ENCODE results near the gene P2RX5. TPM values are rescaled to one million over a fixed set of nuclear protein-coding genes. Genes with fewer than 3 reads are reported as not detected.

The P2RX5 gene
- total and polyA plus RNA-seq, 2 experiments from 2014 or later = 0.09 to 0.46 TPM

DNA sequence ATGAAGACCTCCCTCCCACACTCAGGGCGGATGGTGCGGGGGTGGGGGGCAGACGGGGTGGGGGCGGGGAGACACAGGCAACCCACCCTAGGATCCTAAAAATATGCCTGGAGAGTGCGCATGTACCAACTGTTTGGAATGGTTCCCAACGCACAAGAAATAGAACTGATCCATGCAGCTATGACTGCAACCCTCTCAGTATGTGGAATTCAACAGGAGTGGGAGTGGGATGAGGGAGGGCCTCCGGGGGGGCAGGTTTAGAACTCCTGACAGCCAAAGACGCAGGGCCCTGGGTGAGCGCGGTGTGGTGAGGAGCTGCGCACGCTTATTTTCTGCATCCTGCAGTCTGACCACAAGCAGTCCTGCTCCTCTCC is 1.1 kb upstream of the P2RX5 start:
- no peaks in the 10 kb centered on the region for H3K9me3 ChIP-seq (ENCODE audit: low read depth)
- no peak for DNase-seq (ENCODE audit: low read depth in 1 of 2, low spot score in 1 of 2)
- peaks cover 8% of the 10 kb centered on the region for H3K4me1 ChIP-seq (ENCODE audit: low read depth)
- no peak overlapping the region for H3K4me3 ChIP-seq
- no peak overlapping the region for H3K27ac ChIP-seq
- no peaks in the 10 kb centered on the region for H3K36me3 ChIP-seq
- H3K27me3 ChIP-seq = peaks cover 51% of the 10 kb centered on the region
- TF ChIP-seq, protein P1, sequence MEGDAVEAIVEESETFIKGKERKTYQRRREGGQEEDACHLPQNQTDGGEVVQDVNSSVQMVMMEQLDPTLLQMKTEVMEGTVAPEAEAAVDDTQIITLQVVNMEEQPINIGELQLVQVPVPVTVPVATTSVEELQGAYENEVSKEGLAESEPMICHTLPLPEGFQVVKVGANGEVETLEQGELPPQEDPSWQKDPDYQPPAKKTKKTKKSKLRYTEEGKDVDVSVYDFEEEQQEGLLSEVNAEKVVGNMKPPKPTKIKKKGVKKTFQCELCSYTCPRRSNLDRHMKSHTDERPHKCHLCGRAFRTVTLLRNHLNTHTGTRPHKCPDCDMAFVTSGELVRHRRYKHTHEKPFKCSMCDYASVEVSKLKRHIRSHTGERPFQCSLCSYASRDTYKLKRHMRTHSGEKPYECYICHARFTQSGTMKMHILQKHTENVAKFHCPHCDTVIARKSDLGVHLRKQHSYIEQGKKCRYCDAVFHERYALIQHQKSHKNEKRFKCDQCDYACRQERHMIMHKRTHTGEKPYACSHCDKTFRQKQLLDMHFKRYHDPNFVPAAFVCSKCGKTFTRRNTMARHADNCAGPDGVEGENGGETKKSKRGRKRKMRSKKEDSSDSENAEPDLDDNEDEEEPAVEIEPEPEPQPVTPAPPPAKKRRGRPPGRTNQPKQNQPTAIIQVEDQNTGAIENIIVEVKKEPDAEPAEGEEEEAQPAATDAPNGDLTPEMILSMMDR (IDR thresholded peaks at IDR 0.05; ENCODE audit: low read depth, low read length) = no peak

DNA sequence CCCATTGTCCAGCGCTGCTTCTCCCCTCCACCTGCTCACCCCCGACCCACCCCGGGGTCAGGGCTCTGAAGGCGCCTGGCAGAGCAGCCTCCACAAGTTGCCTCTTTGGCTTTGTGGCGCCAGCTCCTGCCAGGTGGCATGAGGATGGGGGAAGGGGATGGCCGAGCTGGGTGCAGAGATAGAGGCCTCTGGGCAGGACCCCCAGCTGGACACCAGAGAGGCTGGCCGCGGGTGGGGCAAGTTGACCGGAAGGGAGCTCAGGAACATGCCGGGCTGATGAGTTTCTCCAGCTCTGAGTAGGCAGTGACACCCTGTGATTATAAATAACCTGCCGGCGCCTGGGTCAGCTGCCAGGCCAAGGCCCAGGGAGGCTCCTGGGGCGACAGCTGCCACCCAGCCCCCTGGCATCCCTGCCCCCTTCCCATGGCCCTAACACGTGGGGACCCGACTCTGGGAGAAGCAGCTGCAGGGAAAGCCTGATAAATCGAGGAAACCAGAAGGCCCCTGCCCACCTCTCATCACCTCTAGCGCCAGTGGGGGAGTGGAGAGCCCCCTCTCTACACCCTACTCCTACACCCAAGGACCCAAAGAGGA is 729 bp downstream of the P2RX5 start:
- H3K36me3 ChIP-seq = no peaks in the 10 kb centered on the region

DNA sequence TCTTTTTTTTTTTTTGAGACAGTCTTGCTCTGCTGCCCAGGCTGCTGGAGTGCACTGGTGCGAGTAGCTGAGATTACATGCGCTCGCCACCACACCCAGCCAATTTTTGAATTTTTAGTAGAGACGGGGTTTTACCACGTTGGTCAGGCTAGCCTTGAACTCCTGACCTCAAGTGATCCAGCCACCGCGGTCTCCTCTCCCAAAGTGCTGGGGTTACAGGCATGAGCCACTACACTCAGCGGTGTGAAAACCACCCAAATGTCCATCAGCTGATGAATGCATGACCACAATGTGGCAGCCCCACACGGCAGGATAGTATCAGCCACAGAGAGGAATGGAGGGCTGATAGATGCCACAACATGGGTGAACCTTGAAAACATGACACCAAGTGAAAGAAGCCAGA is 2.1 kb downstream of the P2RX5 start:
- Histone ChIP-seq H3K4me1 (ENCODE audit: low read depth) (peaks cover 8% of the 10 kb centered on the region), H3K36me3 (no peaks in the 10 kb centered on the region), H3K27me3 (peaks cover 51% of the 10 kb centered on the region), H3K4me3 (no peak overlapping the region), H3K9me3 (ENCODE audit: low read depth) (no peaks in the 10 kb centered on the region), H3K27ac (no peak overlapping the region)
- TF ChIP-seq, protein P1 (IDR thresholded peaks at IDR 0.05; ENCODE audit: low read depth, low read length) = no peak
- no peak for DNase-seq (ENCODE audit: low read depth in 1 of 2, low spot score in 1 of 2)

More for the DNA sequence above, 729 bp downstream of the P2RX5 start:
- Histone ChIP-seq H3K4me1 (ENCODE audit: low read depth) (peaks cover 8% of the 10 kb centered on the region), H3K4me3 (peak overlapping the region; percentile 31), H3K9me3 (ENCODE audit: low read depth) (no peaks in the 10 kb centered on the region), H3K27ac (no peak overlapping the region), H3K27me3 (peaks cover 51% of the 10 kb centered on the region)
- TF ChIP-seq, protein P1 (IDR thresholded peaks at IDR 0.05; ENCODE audit: low read depth, low read length) = no peak
- no peak for DNase-seq (ENCODE audit: low read depth in 1 of 2, low spot score in 1 of 2)

DNA sequence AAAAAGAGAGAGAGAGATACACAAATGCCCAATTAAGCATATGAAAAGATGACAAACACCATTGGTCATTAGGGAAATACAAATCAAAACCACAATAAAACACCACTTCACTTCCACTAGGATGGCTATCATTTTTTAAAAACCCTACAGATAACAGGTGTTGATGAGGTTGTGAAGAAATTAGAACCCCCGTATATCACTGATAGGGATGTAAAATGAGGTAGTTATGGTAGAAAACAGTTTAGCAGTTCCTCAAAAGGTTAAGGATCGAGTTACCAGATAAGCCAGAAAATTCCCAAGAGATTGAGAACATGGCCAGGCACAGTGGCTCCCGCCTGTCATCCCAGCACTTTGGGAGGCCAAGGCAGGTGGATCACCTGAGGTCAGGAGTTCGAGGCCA is 2.8 kb downstream of the P2RX5 start:
- peaks cover 45% of the 10 kb centered on the region for H3K27me3 ChIP-seq
- peaks cover 8% of the 10 kb centered on the region for H3K4me1 ChIP-seq (ENCODE audit: low read depth)
- H3K9me3 ChIP-seq (ENCODE audit: low read depth) = no peaks in the 10 kb centered on the region
- TF ChIP-seq, protein P1 (IDR thresholded peaks at IDR 0.05; ENCODE audit: low read depth, low read length) = no peak
- no peak overlapping the region for H3K4me3 ChIP-seq
- DNase-seq (ENCODE audit: low read depth in 1 of 2, low spot score in 1 of 2) = no peak
- H3K27ac ChIP-seq = no peak overlapping the region
- H3K36me3 ChIP-seq = no peaks in the 10 kb centered on the region

DNA sequence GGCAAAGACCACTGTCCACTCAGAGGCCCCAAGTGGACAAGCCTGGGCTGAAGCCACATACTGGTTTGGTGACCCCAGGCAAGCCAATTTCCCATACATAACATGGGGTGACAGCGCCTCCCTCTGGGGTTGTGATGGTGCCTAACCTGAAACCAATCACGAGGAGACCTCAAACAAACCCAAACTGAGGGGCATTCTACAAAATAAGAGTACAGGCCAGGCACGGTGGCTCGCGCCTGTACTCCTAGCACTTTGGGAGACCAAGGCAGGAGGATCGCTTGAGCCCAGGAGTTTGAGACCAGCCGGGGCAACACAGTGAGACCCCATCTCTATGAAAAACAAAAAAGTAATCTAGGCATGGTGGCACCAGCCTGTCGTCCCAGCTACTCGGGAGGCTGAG is 3.6 kb downstream of the P2RX5 start:
- Histone ChIP-seq H3K36me3 (no peaks in the 10 kb centered on the region), H3K27ac (no peak overlapping the region), H3K4me3 (no peak overlapping the region), H3K27me3 (peaks cover 37% of the 10 kb centered on the region), H3K4me1 (ENCODE audit: low read depth) (peaks cover 8% of the 10 kb centered on the region), H3K9me3 (ENCODE audit: low read depth) (no peaks in the 10 kb centered on the region)
- TF ChIP-seq, protein P1 (IDR thresholded peaks at IDR 0.05; ENCODE audit: low read depth, low read length) = no peak
- DNase-seq (ENCODE audit: low read depth in 1 of 2, low spot score in 1 of 2) = no peak

Measured in cardiac muscle cell (in vitro differentiated cells and primary cell).